Ectodermal cell (in vitro differentiated cells): ENCODE results near the gene GTF3C1.

Experiments used
- H3K27ac ChIP-seq: 2 replicates; pipeline ENCODE4 v1.7.0; 2013; ENCODE audit warnings: mild to moderate bottlenecking, low read depth, low read length; ENCODE audit not compliant: insufficient read depth, poor library complexity, severe bottlenecking
- H3K27me3 ChIP-seq: 2 replicates; pipeline ENCODE4 v1.7.0; 2013; ENCODE audit warnings: mild to moderate bottlenecking, low read length; ENCODE audit not compliant: insufficient read depth, control insufficient read depth, poor library complexity, severe bottlenecking
- H3K36me3 ChIP-seq: one replicate; pipeline ENCODE4 v1.7.0; 2013; ENCODE audit warnings: low read length; ENCODE audit not compliant: control insufficient read depth, insufficient read depth
- H3K4me1 ChIP-seq: one replicate; pipeline ENCODE4 v1.7.0; 2013; ENCODE audit warnings: low read length; ENCODE audit not compliant: control insufficient read depth, insufficient read depth
- H3K4me3 ChIP-seq: 2 replicates; pipeline ENCODE4 v1.7.0; 2013; ENCODE audit warnings: low read depth, low read length, control low read depth; ENCODE audit not compliant: insufficient read depth
- H3K9me3 ChIP-seq: 2 replicates; pipeline ENCODE4 v1.7.0; 2013; ENCODE audit warnings: mild to moderate bottlenecking, low read length, moderate library complexity; ENCODE audit not compliant: control insufficient read depth
- WGBS, 2 experiments: methylation state at CpG; one replicate each; pipeline ENCODE4 v1.1.7; 2013; ENCODE audit warnings: missing lambda C conversion rate in 2 of 2; 5-methylcytosine and 5-hydroxymethylcytosine counted together

Gene GTF3C1

DNA sequence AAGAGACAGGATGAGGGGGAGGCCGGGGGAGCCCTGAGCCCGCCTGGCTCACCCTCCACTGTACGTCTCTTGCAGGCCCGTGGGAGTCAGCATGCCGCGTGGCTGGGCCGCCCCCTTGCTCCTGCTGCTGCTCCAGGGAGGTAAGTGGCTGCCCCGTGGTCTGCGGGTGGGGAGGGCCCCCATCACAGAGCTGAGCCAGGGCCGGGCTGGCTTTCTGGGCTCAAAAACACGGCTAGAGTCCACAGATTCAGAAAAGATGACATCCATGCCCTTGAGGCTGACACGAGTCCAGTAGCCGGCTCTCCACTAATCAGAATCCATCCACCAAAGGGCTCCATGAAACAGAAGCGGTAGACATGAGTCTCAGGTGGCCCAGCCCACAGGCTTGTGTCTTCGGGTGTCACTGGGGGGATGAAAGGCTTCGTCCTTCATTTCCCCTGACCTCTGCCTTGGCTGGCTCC lies 119.7 kb downstream of the GTF3C1 start:
- H3K4me3 ChIP-seq, result no peak overlapping the region
- no peaks in the 10 kb centered on the region for H3K27me3 ChIP-seq
- no peak overlapping the region for H3K27ac ChIP-seq
- 91 to 94% methylated on average over 16 of the region's 16 CpGs for WGBS, 2 experiments
- H3K4me1 ChIP-seq, result no peaks in the 10 kb centered on the region
- no peaks in the 10 kb centered on the region for H3K9me3 ChIP-seq
- H3K36me3 ChIP-seq, result no peaks in the 10 kb centered on the region

DNA sequence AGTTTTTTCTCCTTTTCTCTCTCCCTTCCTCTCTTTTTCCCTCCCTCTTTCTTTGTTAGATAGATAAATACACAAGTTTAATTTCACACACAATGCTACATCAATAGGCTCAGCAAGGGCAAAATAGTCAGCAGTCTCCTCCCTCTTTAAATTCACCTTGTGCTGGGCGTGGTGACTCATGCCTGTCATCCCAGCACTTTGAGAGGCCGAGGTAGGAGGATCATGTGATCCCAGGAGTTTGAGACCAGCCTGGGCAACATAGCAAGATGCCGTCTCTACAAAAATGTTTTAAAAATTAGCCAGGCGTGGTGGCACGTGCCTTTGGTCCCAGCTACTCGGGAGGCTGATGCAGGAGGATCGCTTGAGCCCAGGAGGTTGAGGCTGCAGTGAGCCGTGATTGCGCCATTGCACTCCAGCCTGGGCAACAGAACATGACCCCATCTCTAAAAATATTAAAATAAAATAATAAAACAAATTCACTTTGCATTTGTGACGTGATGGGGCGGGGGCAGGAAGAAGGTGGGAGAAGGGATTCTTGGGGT lies 120.3 kb downstream of the GTF3C1 start:
- H3K27ac ChIP-seq, result no peak overlapping the region
- WGBS, 2 experiments, result 92% methylated on average over 10 to 11 of the region's 11 CpGs
- H3K4me1 ChIP-seq, result no peaks in the 10 kb centered on the region
- no peaks in the 10 kb centered on the region for H3K9me3 ChIP-seq
- no peaks in the 10 kb centered on the region for H3K27me3 ChIP-seq
- H3K36me3 ChIP-seq, result no peaks in the 10 kb centered on the region
- H3K4me3 ChIP-seq, result no peak overlapping the region

DNA sequence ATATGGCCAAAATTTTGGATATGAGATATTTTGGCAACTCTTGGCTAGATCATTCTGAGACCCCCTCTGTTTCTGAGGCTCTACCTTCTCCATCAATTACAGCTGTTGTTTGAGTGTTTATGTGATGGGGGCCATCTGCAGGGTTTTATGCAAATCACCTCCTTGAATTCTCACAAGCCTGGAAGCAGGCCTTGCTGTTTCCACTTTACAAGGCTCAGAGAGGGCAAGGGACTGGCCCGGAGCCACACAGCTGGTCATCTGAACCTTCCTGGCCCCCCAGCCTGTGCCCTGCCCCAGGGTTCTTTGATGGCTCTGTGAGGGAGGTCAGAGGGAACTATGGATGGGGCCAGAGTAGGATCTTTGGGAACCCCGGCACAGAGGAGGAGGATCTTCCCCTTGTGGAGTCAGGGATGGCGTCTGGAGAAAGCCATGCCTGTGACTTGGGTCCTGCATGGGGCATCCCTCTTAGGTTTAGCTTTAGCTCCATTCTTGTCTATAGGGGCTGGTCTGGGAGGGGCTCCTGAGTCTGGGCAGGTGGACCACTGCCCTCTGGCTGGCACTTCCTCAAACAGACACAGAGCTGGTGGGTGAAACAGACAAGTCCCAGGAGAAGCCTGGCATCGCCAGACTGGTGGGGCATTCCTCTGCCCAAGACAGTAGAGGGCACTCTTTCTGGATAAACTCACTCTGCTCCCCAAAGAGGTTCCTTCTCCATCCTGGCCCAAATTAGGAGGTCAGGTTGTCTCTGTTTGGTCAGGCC lies 121.5 kb downstream of the GTF3C1 start:
- Histone ChIP-seq H3K9me3 (no peaks in the 10 kb centered on the region), H3K36me3 (no peaks in the 10 kb centered on the region), H3K27me3 (no peaks in the 10 kb centered on the region), H3K4me1 (no peaks in the 10 kb centered on the region), H3K27ac (no peak overlapping the region), H3K4me3 (no peak overlapping the region)
- 91 to 94% methylated on average over 4 of the region's 4 CpGs for WGBS, 2 experiments

DNA sequence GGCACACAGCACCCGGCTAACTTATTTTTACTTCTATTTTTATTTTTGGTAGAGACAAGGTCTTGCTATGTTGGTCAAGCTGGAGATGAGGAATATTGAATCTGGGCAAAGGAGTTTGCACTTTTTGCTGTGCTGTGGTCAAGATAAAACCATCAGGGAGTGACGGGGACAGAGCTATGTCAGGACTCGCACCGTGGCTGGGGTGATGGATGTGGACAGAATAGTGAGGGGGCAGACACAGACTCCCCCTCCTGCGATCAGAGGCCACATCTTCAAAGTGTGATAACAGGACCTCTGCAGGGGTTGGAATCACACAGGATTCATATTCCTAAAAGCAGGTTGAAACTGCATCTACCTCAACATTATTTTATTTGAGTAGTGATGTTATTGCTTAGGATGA lies 122.2 kb downstream of the GTF3C1 start:
- no peaks in the 10 kb centered on the region for H3K9me3 ChIP-seq
- WGBS, 2 experiments, result 92 to 93% methylated on average over 5 of the region's 5 CpGs
- H3K4me3 ChIP-seq, result no peak overlapping the region
- H3K4me1 ChIP-seq, result no peaks in the 10 kb centered on the region
- no peaks in the 10 kb centered on the region for H3K27me3 ChIP-seq
- no peaks in the 10 kb centered on the region for H3K36me3 ChIP-seq
- no peak overlapping the region for H3K27ac ChIP-seq

DNA sequence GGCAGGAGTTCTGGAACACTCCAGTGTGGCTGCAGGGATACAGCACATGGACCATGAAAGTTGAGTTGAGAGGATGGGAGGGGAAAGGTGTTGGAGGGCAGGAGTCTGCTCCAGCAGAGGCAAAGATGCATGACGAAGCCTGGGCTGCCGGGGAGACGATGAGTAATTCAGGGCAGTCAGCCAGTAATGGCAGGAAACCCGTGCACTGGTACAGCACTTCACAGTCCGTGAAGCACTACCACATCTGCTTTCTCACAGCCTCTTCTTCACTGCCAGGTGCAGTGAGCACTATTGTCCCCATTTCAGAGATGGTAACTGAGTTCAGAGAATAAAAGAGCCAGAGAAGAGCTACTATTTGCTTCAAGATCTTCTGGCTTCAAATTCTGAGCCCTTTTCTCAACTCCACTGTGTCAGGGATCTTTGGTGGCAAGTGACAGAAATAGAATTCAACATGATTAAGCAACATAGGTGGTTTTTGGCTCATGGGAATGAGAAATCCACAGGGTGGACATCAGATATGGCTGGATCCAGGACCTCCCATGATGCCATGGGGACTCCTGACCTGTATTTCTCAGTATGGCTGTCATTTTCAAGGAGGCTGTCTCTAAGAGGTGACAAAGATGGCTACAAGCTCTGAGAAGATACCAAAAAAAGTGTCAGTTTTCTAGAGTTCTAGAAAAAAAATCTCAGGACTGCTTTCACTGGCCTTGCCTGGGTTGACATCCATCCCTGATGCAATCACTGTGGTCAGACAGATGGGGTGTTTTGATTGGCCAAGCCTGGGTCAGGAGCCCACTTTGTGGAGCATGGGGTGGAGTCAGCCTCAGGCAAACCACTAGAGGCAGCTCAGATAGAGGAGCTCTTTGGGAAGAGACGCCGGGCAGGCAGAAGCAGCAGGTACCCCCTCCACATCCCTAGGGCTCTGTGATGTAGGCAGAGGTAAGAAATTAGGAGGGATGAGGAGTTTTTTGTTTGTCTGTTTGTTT lies 123.0 kb downstream of the GTF3C1 start:
- whole genome bisulfite sequencing, 2 experiments, result 76 to 77% methylated on average over 7 of the region's 7 CpGs
- Histone ChIP-seq H3K9me3 (no peaks in the 10 kb centered on the region), H3K4me3 (no peak overlapping the region), H3K36me3 (no peaks in the 10 kb centered on the region), H3K4me1 (no peaks in the 10 kb centered on the region), H3K27ac (no peak overlapping the region), H3K27me3 (no peaks in the 10 kb centered on the region)

DNA sequence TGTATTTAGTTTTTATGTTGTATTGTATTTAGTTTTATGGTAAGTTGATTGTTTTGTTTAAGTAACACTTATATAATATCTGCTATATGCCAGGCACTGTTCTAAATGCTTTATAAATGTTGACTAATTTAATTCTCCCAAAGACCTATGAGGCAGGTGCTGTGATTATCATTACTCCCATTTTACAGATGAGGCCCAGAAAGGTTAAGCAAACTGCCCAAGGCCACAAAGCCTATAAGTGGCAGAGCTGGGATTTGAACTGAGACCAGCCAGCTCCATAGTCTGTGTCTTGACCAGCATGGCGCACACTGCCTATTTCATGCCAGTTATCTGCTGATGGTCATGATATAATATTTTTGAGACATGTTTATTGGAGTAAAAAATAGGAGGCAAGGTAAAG lies 123.8 kb downstream of the GTF3C1 start:
- Histone ChIP-seq H3K9me3 (no peaks in the 10 kb centered on the region), H3K36me3 (no peaks in the 10 kb centered on the region), H3K4me3 (no peak overlapping the region), H3K27me3 (no peaks in the 10 kb centered on the region), H3K27ac (no peak overlapping the region), H3K4me1 (no peaks in the 10 kb centered on the region)
- 91 to 98% methylated on average over 1 of the region's 1 CpG for WGBS, 2 experiments

DNA sequence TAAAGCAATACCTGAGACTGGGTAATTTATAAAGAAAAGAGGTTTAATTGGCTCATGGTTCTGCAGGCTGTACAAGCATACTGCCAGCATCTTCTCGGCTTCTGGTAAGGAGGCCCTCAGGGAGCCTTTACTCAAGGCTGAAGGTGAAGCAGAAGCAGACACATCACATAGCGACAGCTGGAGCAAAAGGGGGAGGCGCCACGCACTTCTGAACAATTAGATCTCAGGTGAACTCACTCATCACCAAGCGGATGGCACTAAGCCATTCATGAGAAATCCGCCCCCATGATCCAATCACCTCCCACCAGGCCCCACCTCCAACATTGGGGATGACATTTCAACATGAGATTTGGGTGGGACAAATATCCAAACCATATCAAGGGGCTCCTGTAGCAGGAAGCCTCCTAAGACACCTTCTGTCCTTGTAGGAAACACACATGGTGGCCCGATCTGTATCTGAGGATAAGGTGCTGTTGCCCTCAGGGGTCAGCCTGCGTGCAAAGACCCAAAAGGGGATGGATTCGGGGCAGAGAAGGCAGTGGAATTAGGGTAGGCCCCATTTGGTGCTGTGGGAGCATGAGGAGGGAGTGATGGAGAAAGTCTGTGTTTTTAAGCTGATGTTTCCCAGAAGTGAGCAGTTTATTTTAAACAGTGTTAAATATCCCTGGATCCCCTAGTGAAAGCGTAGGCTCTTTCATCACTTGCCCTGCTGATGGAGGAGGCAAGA lies 124.8 kb downstream of the GTF3C1 start:
- WGBS, 2 experiments, result 91 to 94% methylated on average over 9 to 10 of the region's 10 CpGs

DNA sequence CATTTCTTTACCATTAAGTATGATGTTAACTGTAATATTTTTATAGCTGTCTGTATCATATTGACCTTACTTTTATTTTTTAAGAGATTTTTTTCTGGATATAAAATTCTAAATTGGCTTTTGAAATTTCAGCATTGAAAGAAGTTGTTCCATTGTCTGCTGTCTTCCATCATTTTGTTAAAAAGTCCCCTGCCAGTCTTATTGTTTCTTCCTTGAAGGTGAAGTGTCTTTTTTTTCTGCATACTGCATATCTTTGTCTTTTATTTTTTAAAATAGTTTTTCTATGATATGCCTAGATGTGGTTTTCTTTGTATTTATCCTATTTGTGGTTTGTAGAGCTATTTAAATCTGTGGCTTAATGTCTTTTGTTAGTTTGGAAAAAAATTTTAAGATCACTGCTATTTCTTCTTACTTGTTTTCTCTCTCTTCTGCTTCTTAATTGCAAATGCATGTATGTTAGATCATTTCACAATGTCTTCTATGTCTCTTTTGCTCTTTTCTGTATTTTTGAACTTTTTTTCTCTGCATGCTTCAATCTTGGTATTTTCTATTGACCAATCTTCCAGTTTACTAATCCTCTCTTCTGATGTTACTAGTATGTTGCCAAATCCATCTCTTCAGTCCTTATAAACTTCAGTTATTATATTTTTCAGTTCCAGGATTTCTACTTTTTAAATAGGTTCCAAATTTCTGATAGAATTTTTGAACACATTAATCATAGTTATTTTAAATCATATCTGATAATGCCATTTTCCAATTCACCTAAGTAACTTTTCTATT lies 127.6 kb downstream of the GTF3C1 start:
- Histone ChIP-seq H3K4me3 (no peak overlapping the region), H3K27me3 (no peaks in the 10 kb centered on the region), H3K9me3 (no peaks in the 10 kb centered on the region), H3K4me1 (no peaks in the 10 kb centered on the region), H3K27ac (no peak overlapping the region), H3K36me3 (no peaks in the 10 kb centered on the region)

More for the DNA sequence above, 124.8 kb downstream of the GTF3C1 start:
- no peaks in the 10 kb centered on the region for H3K36me3 ChIP-seq
- no peak overlapping the region for H3K27ac ChIP-seq
- no peak overlapping the region for H3K4me3 ChIP-seq
- no peaks in the 10 kb centered on the region for H3K9me3 ChIP-seq
- H3K27me3 ChIP-seq, result no peaks in the 10 kb centered on the region
- H3K4me1 ChIP-seq, result no peaks in the 10 kb centered on the region

DNA sequence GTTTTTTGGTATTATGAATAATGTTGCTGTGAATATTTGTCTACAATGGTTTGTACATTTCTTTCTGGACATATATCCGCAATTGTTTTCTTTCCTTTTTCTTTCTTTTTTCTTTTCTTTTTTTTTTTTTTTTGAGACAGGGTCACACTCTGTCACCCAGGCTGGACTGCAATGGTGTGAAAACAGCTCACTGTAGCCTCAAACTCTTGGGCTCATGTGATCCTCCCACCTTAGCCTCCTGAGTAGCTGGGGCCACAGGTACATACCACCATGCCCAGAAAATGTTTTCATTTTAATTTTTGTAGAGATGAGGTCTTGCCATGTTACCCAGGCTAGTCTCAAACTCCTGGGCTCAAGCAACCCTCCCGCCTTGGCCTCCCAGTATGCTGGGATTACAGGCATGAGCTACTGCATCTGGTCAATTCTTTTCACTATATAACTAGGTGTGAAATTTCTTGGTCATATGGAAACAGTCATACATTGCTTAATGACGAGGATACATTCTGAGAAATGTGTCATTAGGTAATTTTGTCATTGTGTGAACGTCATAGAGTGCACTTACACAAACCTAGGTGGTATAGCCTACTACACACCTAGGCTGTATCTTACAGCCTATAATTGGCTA lies 132.6 kb downstream of the GTF3C1 start:
- Histone ChIP-seq H3K4me1 (no peaks in the 10 kb centered on the region), H3K4me3 (no peak overlapping the region), H3K27me3 (no peaks in the 10 kb centered on the region), H3K36me3 (no peaks in the 10 kb centered on the region), H3K9me3 (no peaks in the 10 kb centered on the region), H3K27ac (no peak overlapping the region)
- WGBS, 2 experiments, result 90 to 96% methylated on average over 2 to 4 of the region's 4 CpGs
